ENCODE results near the gene GMNC. TPM values are rescaled to one million over a fixed set of nuclear protein-coding genes. Genes with fewer than 3 reads are reported as not detected.

Gene GMNC
- total RNA-seq, 1 donor from 2014 or later, result 0.51 TPM

GRCh38 chr3:190848870-190849269 is 13.6 kb downstream of the GMNC start:
- no peak for DNase-seq

DNA sequence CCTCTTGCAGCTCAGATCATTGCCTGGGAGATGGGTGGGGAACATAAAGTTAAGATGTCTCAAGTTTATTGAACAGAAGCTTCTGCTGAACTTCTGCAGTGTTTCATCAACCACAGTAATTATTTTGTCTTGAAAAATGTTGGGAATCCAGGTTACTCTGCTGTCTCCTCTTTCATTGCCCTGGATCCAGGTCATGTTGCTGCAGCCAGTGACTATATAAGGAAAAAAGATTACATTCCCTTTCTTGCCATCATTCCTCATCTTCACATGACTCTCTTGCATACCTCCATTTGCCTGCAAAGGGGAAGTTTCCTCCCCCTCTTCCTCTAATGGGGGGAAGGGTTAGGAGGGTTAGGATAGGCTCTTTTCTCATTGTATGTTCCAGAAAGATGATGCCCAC is 15.1 kb downstream of the GMNC start:
- no peak for DNase-seq

- no peak for DNase-seq
Observed at GRCh38 chr3:190840146-190840545, 22.3 kb downstream of the GMNC start.

DNA sequence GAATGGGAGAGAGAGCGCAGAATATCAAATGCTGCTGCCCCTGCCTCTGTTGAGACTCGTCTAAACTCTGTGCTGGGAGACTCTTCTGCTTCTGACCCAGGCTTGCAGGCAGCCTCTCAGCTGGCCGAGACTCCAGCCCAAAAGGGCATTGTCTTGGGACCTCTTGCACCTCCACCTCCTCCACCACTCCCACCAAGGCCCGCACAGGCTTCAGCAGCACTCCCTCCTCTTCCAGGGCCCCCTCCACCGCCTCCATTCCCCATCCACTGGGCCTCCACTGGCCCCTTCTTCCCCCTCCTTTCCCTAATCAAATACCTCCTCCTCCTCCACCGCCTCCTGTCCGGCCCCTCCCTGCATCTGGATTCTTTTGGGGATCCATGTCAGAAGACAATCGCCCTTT is 31.3 kb downstream of the GMNC start:
- no peak for DNase-seq

- DNase-seq, result no peak
Observed at GRCh38 chr3:190830031-190830430, 32.5 kb downstream of the GMNC start.

GRCh38 chr3:190826018-190826417 is 36.5 kb downstream of the GMNC start:
- no peak for DNase-seq

GRCh38 chr3:190825386-190826016 is 37.0 kb downstream of the GMNC start:
- DNase-seq, result no peak

GRCh38 chr3:190811775-190812480 is 50.6 kb downstream of the GMNC start:
- peak; percentile 69 for DNase-seq

GRCh38 chr3:190810957-190811356 is 51.5 kb downstream of the GMNC start:
- no peak for DNase-seq

DNA sequence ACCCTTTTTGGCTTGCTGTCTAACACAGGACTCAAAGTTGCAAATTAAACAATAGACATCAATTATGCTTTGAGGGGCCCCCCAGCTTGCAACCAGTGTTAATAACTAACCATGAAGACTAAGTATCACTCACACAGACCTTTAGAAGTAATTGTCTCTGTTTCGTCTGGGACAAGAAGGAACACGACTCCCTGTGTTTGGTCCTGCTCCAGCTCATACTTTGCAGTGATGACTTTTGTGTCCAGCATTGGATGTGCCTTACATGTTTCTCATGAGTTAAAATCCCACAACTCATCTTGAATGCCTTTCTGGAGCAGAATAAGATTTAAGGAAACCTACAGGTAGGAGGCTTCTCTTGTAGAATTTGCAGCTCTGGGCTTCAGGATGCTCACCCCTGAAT is 53.1 kb downstream of the GMNC start:
- DNase-seq, result no peak

- DNase-seq, result peak; percentile 5
Observed at GRCh38 chr3:190807719-190808375, 54.6 kb downstream of the GMNC start.

Data from tongue (tissue), 2 donors.